ENCODE data around the gene KIF3C. TPM values are rescaled to one million over a fixed set of nuclear protein-coding genes. Genes with fewer than 3 reads are reported as not detected.

Gene KIF3C
- total RNA-seq, 2 donors from 2014 or later: 4.0 to 4.2 TPM

- intact Hi-C loops (cut with DNase I): no loop called here
- DNase-seq: no peak
- Histone ChIP-seq H3K4me3 (no peak overlapping the region), H3K27me3 (no peaks in the 10 kb centered on the region), H3K9ac (ENCODE audit: low read depth in 2 of 2, low read length in 2 of 2) (no peak overlapping the region), H3K9me3 (no peaks in the 10 kb centered on the region), H3K27ac (no peak overlapping the region), H3K36me3 (no peaks in the 10 kb centered on the region), H3K4me1 (no peaks in the 10 kb centered on the region)
- TF ChIP-seq CTCF (IDR thresholded peaks at IDR 0.05): no peak
Measured at GRCh38 chr2:25957743-25958142, 24.6 kb downstream of the KIF3C start.

GRCh38 chr2:25955869-25956535 is 26.3 kb downstream of the KIF3C start:
- Histone ChIP-seq H3K9me3 (no peaks in the 10 kb centered on the region), H3K27ac (no peak overlapping the region), H3K36me3 (no peaks in the 10 kb centered on the region), H3K9ac (ENCODE audit: low read depth in 2 of 2, low read length in 2 of 2) (no peak overlapping the region), H3K4me3 (no peak overlapping the region), H3K27me3 (no peaks in the 10 kb centered on the region), H3K4me1 (no peaks in the 10 kb centered on the region)
- intact Hi-C loops (cut with DNase I): no loop called here
- TF ChIP-seq CTCF (IDR thresholded peaks at IDR 0.05): no peak
- DNase-seq: no peak

GRCh38 chr2:25955036-25955435 is 27.3 kb downstream of the KIF3C start:
- no peak for TF ChIP-seq CTCF (IDR thresholded peaks at IDR 0.05)
- no peak for DNase-seq
- Histone ChIP-seq H3K36me3 (no peaks in the 10 kb centered on the region), H3K4me1 (no peaks in the 10 kb centered on the region), H3K27ac (no peak overlapping the region), H3K9me3 (no peaks in the 10 kb centered on the region), H3K4me3 (no peak overlapping the region), H3K9ac (ENCODE audit: low read depth in 2 of 2, low read length in 2 of 2) (no peak overlapping the region), H3K27me3 (no peaks in the 10 kb centered on the region)
- intact Hi-C loops (cut with DNase I): no loop called here

- no peak overlapping the region for H3K27ac ChIP-seq
- no peak for DNase-seq
- intact Hi-C loops (cut with DNase I): loop anchor here (5.0 kb wide), 1 partner anchor 193 kb away; no protein-coding TSS in a partner anchor
- no peak overlapping the region for H3K9ac ChIP-seq (ENCODE audit: low read depth in 2 of 2, low read length in 2 of 2)
- H3K4me1 ChIP-seq: no peaks in the 10 kb centered on the region
- no peak for TF ChIP-seq CTCF (IDR thresholded peaks at IDR 0.05)
- H3K36me3 ChIP-seq: no peaks in the 10 kb centered on the region
- H3K4me3 ChIP-seq: no peak overlapping the region
- H3K9me3 ChIP-seq: no peaks in the 10 kb centered on the region
- H3K27me3 ChIP-seq: no peaks in the 10 kb centered on the region
Measured at GRCh38 chr2:25954199-25954752, 28.0 kb downstream of the KIF3C start.

- Histone ChIP-seq H3K9ac (ENCODE audit: low read depth in 2 of 2, low read length in 2 of 2) (peak overlapping the region; percentile 18 to 51), H3K4me3 (no peak overlapping the region), H3K36me3 (no peaks in the 10 kb centered on the region), H3K4me1 (no peaks in the 10 kb centered on the region), H3K9me3 (no peaks in the 10 kb centered on the region), H3K27ac (no peak overlapping the region), H3K27me3 (no peaks in the 10 kb centered on the region)
- DNase-seq: peak; percentile 82
- intact Hi-C loops (cut with DNase I): loop anchor here (5.0 kb wide), 1 partner anchor 196 kb away; no protein-coding TSS in a partner anchor
- TF ChIP-seq CTCF (IDR thresholded peaks at IDR 0.05): peak; percentile 83
Measured at GRCh38 chr2:25951071-25951547, 31.2 kb downstream of the KIF3C start.

Data from colonic mucosa (tissue), 4 donors.